Neuron (in vitro differentiated cells): ENCODE measurements around the gene ZNF579.

Source experiments
- H2AFZ ChIP-seq: one replicate; pipeline ENCODE4 v1.6.1; 2013; ENCODE audit warnings: low read depth, mild to moderate bottlenecking, inconsistent platforms, low read length, moderate library complexity
- H3K27me3 ChIP-seq: one replicate; pipeline ENCODE4 v1.6.1; 2013; ENCODE audit warnings: low read length; ENCODE audit not compliant: insufficient read depth
- H3K36me3 ChIP-seq: one replicate; pipeline ENCODE4 v1.6.1; 2013; ENCODE audit warnings: low read length; ENCODE audit not compliant: insufficient read depth
- H3K4me1 ChIP-seq: one replicate; pipeline ENCODE4 v1.6.1; 2013; ENCODE audit warnings: low read length; ENCODE audit not compliant: insufficient read depth
- H3K4me3 ChIP-seq: 2 replicates; pipeline ENCODE4 v1.5.1; 2013; ENCODE audit warnings: mild to moderate bottlenecking, low read length, moderate library complexity
- H3K9me3 ChIP-seq: one replicate; pipeline ENCODE4 v1.6.1; 2013; ENCODE audit warnings: low read length

ZNF579 gene

GRCh38 chr19:55618426-55618825 is 37.8 kb upstream of the ZNF579 start:
- H3K27me3 ChIP-seq, result no peaks in the 10 kb centered on the region
- H3K9me3 ChIP-seq, result peaks cover 2% of the 10 kb centered on the region
- H2AFZ ChIP-seq, result no peak overlapping the region
- H3K4me1 ChIP-seq, result no peaks in the 10 kb centered on the region
- H3K36me3 ChIP-seq, result peaks cover 49% of the 10 kb centered on the region
- no peak overlapping the region for H3K4me3 ChIP-seq

- peaks cover 2% of the 10 kb centered on the region for H3K9me3 ChIP-seq
- H3K27me3 ChIP-seq, result no peaks in the 10 kb centered on the region
- no peak overlapping the region for H2AFZ ChIP-seq
- H3K4me1 ChIP-seq, result no peaks in the 10 kb centered on the region
- peaks cover 53% of the 10 kb centered on the region for H3K36me3 ChIP-seq
- H3K4me3 ChIP-seq, result no peak overlapping the region
Measured at GRCh38 chr19:55617426-55617825, 36.8 kb upstream of the ZNF579 start.

DNA sequence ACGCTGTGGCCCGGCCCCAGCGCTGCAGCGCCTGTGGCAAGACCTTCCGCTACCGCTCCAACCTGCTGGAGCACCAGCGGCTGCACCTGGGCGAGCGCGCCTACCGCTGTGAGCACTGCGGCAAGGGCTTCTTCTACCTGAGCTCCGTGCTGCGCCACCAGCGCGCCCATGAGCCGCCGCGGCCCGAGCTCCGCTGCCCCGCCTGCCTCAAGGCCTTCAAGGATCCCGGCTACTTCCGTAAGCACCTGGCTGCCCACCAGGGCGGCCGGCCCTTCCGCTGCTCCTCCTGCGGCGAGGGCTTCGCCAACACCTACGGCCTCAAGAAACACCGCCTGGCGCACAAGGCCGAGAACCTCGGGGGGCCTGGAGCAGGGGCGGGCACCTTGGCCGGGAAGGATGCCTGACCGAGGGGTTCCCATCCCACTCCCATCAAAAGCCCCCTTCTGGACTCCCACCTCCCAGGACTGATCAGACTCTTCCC is 35.8 kb upstream of the ZNF579 start:
- H3K36me3 ChIP-seq, result peaks cover 51% of the 10 kb centered on the region
- H3K27me3 ChIP-seq, result no peaks in the 10 kb centered on the region
- H3K4me1 ChIP-seq, result no peaks in the 10 kb centered on the region
- no peak overlapping the region for H2AFZ ChIP-seq
- H3K9me3 ChIP-seq, result peaks cover 2% of the 10 kb centered on the region
- H3K4me3 ChIP-seq, result no peak overlapping the region

DNA sequence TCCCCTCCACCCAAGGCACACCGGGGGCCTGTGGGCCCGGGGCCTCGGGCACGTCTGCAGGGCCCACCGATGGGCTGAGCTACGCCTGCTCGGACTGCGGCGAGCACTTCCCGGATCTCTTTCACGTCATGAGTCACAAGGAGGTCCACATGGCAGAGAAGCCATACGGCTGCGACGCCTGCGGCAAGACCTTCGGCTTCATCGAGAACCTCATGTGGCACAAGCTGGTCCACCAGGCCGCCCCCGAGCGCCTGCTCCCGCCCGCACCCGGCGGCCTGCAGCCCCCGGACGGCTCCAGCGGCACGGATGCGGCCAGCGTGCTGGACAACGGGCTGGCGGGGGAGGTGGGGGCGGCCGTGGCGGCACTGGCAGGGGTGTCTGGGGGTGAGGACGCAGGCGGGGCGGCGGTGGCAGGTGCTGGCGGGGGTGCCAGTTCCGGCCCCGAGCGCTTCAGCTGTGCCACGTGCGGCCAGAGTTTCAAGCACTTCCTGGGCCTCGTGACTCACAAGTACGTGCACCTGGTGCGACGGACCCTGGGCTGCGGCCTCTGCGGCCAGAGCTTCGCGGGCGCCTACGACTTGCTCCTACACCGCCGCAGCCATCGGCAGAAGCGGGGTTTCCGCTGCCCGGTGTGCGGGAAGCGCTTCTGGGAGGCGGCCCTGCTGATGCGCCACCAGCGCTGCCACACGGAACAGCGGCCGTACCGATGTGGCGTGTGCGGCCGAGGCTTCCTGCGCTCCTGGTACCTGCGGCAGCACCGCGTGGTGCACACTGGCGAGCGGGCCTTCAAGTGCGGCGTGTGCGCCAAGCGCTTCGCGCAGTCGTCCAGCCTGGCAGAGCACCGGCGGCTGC is 35.1 kb upstream of the ZNF579 start:
- peaks cover 47% of the 10 kb centered on the region for H3K36me3 ChIP-seq
- no peaks in the 10 kb centered on the region for H3K27me3 ChIP-seq
- no peak overlapping the region for H3K4me3 ChIP-seq
- H2AFZ ChIP-seq, result no peak overlapping the region
- H3K4me1 ChIP-seq, result no peaks in the 10 kb centered on the region
- peaks cover 2% of the 10 kb centered on the region for H3K9me3 ChIP-seq

GRCh38 chr19:55614711-55615542 is 34.3 kb upstream of the ZNF579 start:
- peaks cover 2% of the 10 kb centered on the region for H3K9me3 ChIP-seq
- H2AFZ ChIP-seq, result no peak overlapping the region
- no peaks in the 10 kb centered on the region for H3K27me3 ChIP-seq
- no peaks in the 10 kb centered on the region for H3K4me1 ChIP-seq
- H3K4me3 ChIP-seq, result no peak overlapping the region
- H3K36me3 ChIP-seq, result peaks cover 44% of the 10 kb centered on the region

DNA sequence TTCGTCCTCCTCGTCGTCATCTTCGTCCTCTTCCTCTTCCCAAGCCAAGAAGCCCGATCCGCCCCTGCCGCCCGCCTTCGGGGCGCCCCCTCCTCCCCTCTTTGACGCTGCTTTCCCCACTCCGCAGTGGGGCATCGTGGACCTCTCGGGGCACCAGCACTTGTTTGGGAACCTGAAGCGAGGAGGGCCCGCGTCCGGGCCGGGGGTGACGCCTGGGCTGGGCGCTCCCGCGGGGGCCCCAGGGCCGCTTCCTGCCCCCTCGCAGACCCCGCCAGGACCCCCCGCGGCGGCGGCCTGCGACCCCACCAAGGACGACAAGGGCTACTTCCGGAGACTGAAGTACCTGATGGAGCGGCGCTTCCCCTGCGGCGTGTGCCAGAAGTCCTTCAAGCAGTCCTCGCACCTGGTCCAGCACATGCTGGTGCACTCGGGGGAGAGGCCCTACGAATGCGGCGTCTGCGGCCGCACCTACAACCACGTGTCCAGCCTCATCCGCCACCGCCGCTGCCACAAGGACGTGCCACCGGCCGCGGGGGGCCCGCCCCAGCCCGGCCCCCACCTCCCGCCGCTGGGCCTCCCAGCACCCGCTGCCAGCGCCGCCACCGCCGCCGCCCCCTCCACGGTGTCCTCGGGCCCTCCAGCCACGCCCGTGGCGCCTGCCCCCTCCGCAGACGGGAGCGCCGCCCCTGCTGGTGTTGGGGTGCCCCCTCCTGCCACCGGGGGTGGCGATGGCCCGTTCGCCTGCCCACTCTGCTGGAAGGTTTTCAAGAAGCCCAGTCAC is 33.5 kb upstream of the ZNF579 start:
- Histone ChIP-seq H3K9me3 (peaks cover 6% of the 10 kb centered on the region), H3K4me3 (no peak overlapping the region), H2AFZ (no peak overlapping the region), H3K4me1 (no peaks in the 10 kb centered on the region), H3K27me3 (no peaks in the 10 kb centered on the region), H3K36me3 (peaks cover 45% of the 10 kb centered on the region)

DNA sequence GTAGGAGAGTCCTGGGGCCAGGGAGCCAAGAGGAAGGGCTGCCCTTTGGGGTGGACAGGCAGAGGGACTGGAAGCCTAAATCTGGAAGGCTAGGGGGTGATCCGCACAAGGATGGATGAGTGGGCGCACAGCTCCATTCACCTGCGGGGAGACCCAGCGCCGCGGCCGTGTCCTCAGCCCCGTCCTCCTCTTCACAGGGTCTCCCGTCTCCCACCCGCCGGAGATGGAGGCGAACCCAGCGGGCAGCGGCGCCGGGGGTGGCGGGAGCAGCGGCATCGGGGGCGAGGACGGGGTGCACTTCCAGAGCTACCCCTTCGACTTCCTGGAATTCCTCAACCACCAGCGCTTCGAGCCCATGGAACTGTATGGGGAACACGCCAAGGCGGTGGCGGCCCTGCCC is 32.7 kb upstream of the ZNF579 start:
- no peaks in the 10 kb centered on the region for H3K4me1 ChIP-seq
- H3K27me3 ChIP-seq, result no peaks in the 10 kb centered on the region
- no peak overlapping the region for H3K4me3 ChIP-seq
- peaks cover 46% of the 10 kb centered on the region for H3K36me3 ChIP-seq
- H2AFZ ChIP-seq, result no peak overlapping the region
- peaks cover 6% of the 10 kb centered on the region for H3K9me3 ChIP-seq

GRCh38 chr19:55611983-55612645 is 31.5 kb upstream of the ZNF579 start:
- no peaks in the 10 kb centered on the region for H3K4me1 ChIP-seq
- H3K4me3 ChIP-seq, result no peak overlapping the region
- peaks cover 48% of the 10 kb centered on the region for H3K36me3 ChIP-seq
- no peaks in the 10 kb centered on the region for H3K27me3 ChIP-seq
- H3K9me3 ChIP-seq, result peaks cover 6% of the 10 kb centered on the region
- H2AFZ ChIP-seq, result no peak overlapping the region

DNA sequence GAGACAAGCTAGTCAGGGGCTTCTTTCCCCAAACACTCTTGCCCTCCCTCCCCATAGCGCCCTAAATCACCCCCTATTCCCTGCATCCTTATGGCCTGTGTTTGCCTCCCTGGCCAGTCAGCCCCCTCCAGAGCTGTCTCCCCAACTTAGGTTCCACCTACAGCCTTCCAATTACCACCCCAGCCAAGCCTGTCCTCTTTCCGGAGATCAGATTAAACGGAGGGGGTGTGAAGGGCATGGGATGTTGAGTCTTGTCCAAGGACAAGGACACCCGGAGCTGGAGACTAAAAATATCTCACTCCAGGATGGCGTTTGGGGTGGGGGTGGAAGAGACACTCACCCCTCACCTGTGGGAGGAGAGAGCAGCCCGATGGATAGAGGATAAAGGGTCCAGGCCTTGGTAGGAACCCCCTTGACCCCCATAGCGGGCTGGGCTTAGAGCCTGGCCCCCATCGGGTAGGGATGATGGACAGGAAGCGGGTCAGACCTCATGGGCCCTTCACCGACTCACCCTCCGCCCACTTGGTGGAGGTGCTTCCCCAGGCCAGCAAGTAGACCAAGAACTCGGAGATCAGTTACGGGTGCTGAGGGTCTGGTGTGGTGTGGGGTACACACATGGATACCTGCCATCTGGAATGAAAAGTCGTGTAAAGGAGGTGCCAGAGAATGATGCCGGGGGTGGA is 30.8 kb upstream of the ZNF579 start:
- Histone ChIP-seq H3K4me1 (peaks cover 5% of the 10 kb centered on the region), H3K9me3 (peaks cover 6% of the 10 kb centered on the region), H3K4me3 (no peak overlapping the region), H2AFZ (no peak overlapping the region), H3K27me3 (no peaks in the 10 kb centered on the region), H3K36me3 (peaks cover 48% of the 10 kb centered on the region)

- H3K36me3 ChIP-seq, result peaks cover 32% of the 10 kb centered on the region
- peaks cover 14% of the 10 kb centered on the region for H3K4me1 ChIP-seq
- peaks cover 4% of the 10 kb centered on the region for H3K9me3 ChIP-seq
- no peak overlapping the region for H2AFZ ChIP-seq
- H3K4me3 ChIP-seq, result no peak overlapping the region
- no peaks in the 10 kb centered on the region for H3K27me3 ChIP-seq
Measured at GRCh38 chr19:55609326-55609725, 28.7 kb upstream of the ZNF579 start.

GRCh38 chr19:55606817-55607216 is 26.2 kb upstream of the ZNF579 start:
- Histone ChIP-seq H2AFZ (no peak overlapping the region), H3K4me3 (peak overlapping the region; percentile 91), H3K9me3 (peaks cover 4% of the 10 kb centered on the region), H3K36me3 (peaks cover 25% of the 10 kb centered on the region), H3K4me1 (peaks cover 14% of the 10 kb centered on the region), H3K27me3 (no peaks in the 10 kb centered on the region)

DNA sequence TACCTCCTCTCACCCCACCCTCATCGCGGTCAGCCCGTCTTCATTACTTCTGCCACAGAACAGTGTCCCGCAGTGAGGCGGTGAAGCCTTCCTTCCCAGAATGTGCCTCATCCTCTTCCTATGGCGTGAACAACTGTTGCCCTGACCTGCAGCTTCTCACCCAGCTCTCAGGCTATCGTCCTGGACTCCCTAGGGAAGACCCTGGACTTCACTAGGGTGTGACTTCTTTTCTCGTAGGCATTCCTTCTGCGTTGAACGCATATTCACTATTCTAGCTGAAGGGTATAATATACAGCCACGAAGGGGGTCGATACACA is 25.8 kb upstream of the ZNF579 start:
- H3K4me1 ChIP-seq, result peaks cover 14% of the 10 kb centered on the region
- H3K36me3 ChIP-seq, result peaks cover 23% of the 10 kb centered on the region
- peaks cover 4% of the 10 kb centered on the region for H3K9me3 ChIP-seq
- no peak overlapping the region for H2AFZ ChIP-seq
- H3K27me3 ChIP-seq, result no peaks in the 10 kb centered on the region
- H3K4me3 ChIP-seq, result peak overlapping the region; percentile 91
